Measurements from ENCODE around the gene TRAPPC2L. TPM values are rescaled to one million over a fixed set of nuclear protein-coding genes. Genes with fewer than 3 reads are reported as not detected.

The TRAPPC2L gene
- total and polyA plus RNA-seq, 2 of the 13 experiments (the other 11 are each of a cell fraction or from before 2014, with no cell fraction given): 96.3 to 107 TPM

- no peak for TF ChIP-seq NFAT5 (CRISPR knock-in tag; IDR thresholded peaks at IDR 0.05)
- no peak for TF ChIP-seq HOMEZ (CRISPR knock-in tag; IDR thresholded peaks at IDR 0.05; ENCODE audit: low read depth)
- TF ChIP-seq PAXIP1 (CRISPR knock-in tag; conservative IDR thresholded peaks at IDR 0.05): no peak
- TF ChIP-seq GMEB1 (CRISPR knock-in tag; IDR thresholded peaks at IDR 0.05; ENCODE audit: borderline replicate concordance): no peak
- TF ChIP-seq TCF7L2 (IDR thresholded peaks at IDR 0.05; ENCODE audit: low read depth, low read length): no peak
- no peak for TF ChIP-seq YEATS4 (CRISPR knock-in tag; IDR thresholded peaks at IDR 0.05; ENCODE audit: borderline replicate concordance)
- TF ChIP-seq PAF1 (CRISPR knock-in tag; IDR thresholded peaks at IDR 0.05): no peak
These were observed 15.2 kb upstream of the TRAPPC2L start (continued) for GRCh38 chr16:88841521-88842307.

All from HepG2 (cell line).